GM21528 (cell line): ENCODE data around the gene ALG5.
A peak's percentile ranks its signal among the peaks of the same experiment; 100 is the strongest.

ENCODE experiments used
- ATAC-seq: cut with Tn5 transposase; IDR thresholded peaks from one replicate; pipeline ENCODE4 v1.9.1; 2021; ENCODE audit warnings: mild to moderate bottlenecking, moderate library complexity; ENCODE audit not compliant: unreplicated experiment, low FRiP score

Gene ALG5, protein sequence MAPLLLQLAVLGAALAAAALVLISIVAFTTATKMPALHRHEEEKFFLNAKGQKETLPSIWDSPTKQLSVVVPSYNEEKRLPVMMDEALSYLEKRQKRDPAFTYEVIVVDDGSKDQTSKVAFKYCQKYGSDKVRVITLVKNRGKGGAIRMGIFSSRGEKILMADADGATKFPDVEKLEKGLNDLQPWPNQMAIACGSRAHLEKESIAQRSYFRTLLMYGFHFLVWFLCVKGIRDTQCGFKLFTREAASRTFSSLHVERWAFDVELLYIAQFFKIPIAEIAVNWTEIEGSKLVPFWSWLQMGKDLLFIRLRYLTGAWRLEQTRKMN

DNA sequence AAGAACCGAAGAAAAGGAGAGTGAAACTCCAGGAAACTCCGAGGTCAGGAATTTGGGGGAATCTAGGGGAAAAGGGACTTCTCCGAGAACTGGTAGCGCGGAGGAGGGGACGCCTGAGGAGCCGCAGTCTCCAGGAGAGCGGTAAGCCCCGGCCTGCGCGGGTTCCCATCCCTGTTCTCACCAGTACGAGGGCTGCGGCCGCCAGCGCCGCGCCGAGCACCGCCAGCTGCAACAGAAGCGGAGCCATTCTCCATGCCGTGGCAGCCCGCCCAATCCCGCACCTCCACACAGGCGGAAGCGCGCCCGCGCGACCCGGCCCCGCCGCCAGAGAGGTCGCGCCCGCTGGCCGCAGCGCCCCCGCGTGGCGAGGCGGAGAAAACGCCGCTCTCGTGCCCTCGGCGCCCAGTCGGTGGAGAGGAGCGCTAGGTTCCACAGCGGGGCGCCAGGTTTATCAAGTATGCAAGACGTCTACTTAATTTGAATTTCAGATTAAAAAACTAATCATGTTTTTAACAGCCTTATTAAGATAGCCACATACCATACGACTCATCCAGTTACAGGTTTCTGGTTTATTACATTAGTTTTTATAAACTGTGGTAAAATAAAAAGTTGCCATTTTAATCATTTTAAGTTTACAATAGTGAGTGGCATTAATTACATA, at the start of gene ALG5:
TSS of gene ALG5 (minus strand) at position 287 of the 661 bp plus-strand sequence. CDS start at position 247, 40 bp downstream.
- peak; percentile 63 for ATAC-seq

- ATAC-seq = no peak
Measured at GRCh38 chr13:37047846-37048245, 48.7 kb upstream of the ALG5 start.

GRCh38 chr13:37047032-37047431, 47.9 kb upstream of the ALG5 start:
- no peak for ATAC-seq

- no peak for ATAC-seq
Measured at GRCh38 chr13:37046062-37046461, 46.9 kb upstream of the ALG5 start.

DNA sequence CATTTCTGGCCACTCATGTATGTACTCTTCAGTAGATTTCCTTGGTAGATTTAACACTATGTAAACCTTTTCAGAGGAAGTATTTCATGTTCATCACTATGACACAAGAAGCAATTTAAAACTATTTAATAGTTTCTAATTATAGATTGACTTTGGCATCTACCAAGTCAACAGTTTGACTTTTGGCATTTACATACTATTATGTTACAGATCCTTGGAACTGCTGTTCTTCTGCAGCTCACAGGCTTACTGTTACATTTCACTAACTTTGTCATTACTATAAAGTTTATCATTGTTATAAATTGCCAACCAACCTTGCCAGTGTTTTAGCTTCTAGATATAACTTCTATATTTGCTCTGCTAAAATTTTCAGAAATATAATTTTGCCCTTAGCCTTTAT, 41.6 kb upstream of the ALG5 start:
- ATAC-seq = no peak

- no peak for ATAC-seq
Measured at GRCh38 chr13:37039896-37040295, 40.8 kb upstream of the ALG5 start.

- ATAC-seq = no peak
Measured at GRCh38 chr13:37037241-37037640, 38.1 kb upstream of the ALG5 start.

DNA sequence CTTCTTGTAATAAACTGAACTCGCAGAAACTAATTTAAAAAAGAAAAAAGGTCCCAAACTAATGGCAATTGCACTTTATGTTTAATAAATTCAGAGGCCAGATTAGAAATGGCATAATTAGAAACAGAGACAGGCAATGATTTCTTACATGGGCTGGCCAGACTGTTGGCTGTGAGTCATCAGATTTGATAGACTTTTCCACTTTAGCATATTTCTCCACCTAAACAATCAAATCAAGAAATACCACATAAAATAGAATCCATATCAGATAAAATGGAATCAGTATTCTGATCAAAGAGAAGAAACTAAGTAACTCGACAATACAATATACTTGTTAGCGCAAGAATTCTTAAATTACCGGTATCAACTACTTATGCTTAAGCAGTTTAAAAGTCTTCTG, 30.5 kb upstream of the ALG5 start:
- ATAC-seq = no peak

GRCh38 chr13:37027639-37028038, 28.5 kb upstream of the ALG5 start:
- no peak for ATAC-seq

GRCh38 chr13:37026771-37027170, 27.6 kb upstream of the ALG5 start:
- no peak for ATAC-seq

DNA sequence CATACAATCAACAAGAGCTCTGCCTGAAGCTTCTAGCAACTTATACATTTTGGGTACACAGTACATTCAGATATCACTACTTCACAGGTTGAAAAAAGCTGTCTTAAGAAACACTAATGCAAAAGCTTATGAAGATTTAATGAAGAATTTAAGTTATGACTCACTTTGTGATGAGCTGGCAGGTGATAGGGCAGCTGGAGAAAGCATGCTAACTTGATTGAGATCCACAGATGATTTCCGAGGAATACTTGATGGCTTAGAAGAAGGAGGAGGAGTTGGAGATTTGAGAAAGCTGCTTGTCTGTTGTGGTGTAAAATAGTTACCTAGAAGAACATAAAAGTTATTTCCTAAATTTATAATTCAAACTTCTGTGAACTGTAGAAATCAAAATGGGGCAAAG, 24.7 kb upstream of the ALG5 start:
- ATAC-seq = no peak

GRCh38 chr13:37014609-37015008, 15.5 kb upstream of the ALG5 start:
- no peak for ATAC-seq

- no peak for ATAC-seq
Measured at GRCh38 chr13:37011788-37012187, 12.6 kb upstream of the ALG5 start.

GRCh38 chr13:37011002-37011401, 11.9 kb upstream of the ALG5 start:
- ATAC-seq = no peak

DNA sequence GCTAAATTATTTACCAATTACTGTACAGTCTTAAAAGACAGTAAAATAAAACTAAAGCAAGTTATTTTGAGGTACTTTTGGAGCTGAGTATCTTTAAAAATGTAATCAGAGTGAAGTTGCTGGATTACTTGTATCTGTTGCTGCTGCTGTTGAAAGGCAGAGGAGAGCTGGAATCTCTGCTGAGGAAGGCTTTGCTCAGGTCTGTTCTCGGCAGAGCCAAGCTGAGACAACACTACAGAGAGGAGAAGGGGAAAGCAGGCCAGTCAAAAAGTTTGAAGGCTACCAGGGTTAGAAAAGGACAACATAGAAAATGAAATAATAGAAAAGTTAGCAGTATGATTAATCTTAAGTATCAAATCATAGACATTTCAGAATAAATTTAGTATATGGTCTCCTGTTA, 11.3 kb upstream of the ALG5 start:
- ATAC-seq = no peak

DNA sequence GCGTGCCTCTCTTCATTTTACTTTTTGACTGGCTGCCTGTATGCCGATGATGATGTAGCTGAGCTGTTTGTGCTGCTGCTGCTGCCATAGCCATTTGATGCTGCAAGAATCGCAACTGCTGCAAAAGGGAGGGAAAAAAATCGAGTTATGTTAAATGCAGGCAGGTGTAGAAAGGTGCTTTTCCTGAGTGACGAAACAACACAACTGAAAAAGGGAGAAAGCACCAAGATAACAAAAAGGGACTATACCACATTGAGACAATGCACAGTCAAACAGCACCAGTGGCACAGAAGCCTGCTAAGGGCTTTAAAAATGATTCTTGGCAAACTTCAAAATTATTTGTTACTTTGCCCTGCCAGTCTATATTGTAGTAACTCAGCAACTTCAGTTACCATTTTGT, 10.6 kb upstream of the ALG5 start:
- ATAC-seq = no peak

- ATAC-seq = no peak
Measured at GRCh38 chr13:37001921-37002250, 2.7 kb upstream of the ALG5 start.

GRCh38 chr13:36998624-36999041, 507 bp downstream of the ALG5 start:
- no peak for ATAC-seq

DNA sequence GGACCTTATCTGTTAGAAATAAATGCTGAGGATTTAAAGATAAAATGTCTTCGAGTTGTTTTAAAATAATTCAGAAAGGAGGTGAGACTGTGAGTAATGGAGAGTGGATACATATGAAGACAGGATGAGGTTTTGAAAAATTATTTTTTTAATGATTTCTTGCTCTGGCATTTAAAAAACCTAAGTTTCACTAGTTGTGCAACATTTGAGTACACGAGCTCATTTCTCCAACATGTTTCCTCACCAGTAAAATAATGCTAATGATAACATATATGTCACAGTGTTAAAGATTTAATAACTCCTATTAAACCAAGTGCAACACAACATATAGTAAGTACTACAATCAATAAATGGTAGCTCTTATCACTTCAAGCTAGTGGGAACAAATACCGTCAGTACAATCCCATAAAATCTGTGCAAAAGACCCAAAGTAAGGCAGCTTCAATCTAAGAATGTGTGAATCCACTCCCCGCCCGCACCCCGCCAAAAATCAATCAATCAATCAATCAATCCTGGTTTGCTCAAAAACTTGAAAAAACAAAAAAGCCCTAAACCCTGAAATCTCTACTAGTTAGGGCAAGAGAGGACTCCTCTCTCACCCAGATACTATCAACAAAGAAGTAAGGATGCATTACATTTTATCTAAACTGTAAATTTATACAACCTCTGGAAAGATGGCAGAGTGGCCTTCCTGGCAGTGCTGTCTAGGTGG, 1.3 kb downstream of the ALG5 start:
- no peak for ATAC-seq

DNA sequence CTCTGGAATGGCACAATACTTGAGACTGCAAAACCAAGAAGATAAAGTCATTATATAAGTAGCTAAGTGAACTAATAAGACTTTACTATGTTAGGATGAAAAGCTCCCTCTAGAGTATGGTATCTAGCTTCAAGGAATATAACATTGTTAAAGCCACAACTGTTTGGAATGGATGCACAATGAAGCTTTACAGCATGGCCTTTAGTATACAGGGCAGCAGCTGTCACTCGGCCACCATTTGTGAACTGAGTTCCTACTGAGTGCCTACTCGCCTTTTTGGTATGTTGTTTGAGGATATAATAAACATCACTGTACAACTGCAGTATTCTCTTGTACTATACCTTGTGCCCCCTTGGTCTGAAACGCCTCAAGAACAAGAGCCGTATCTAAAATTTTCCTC, 6.8 kb downstream of the ALG5 start:
- no peak for ATAC-seq

DNA sequence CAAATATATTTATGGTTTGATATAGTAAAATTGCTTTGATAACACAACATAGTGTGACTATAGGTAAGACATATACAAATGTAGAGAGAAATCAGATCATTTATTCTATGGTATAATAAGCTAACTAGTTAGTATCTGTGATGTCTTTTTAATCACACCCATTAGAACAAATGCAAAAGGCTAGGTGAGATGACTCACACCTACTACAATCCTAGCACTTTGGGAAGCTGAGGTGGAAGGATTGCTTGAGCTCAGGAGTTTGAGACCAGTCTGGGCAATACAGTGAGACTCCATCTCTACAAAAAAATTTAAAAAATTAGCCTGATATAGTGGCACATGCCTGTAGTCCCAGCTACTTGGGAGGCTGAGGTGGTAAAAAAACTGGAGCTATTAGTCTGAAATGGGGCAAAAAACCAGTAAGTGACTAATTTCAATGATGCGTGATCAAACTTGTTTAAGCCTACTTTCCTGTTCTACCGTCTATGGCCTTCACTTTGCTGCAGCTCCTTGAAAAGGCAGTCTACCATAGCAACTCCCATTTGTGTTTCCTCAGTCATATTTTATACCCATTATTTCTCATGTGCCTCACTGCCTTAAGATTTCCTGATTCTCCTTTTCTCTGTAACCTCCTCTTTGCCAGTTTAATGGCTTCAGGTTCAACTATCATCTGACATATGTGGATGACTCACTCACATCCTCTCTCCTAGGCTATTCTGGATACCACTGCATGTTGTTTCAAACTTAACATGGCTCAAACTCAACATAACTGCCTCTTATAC, 12.5 kb downstream of the ALG5 start:
- ATAC-seq = no peak
